NCI-H187 treated with DMSO at 0.1 percent for 48 hours (cell line): ENCODE data around the gene SLC28A1.

Source experiments
- DNase-seq: peaks from one replicate; lab custom pipeline; 2025; lab: John Stamatoyannopoulos, UW

The SLC28A1 gene

GRCh38 chr15:84940399-84940798 lies 55.9 kb downstream of the SLC28A1 start:
- DNase-seq = no peak

- no peak for DNase-seq
Observed at GRCh38 chr15:84942456-84942855, 58.0 kb downstream of the SLC28A1 start.

GRCh38 chr15:84944311-84944710 lies 59.8 kb downstream of the SLC28A1 start:
- no peak for DNase-seq

GRCh38 chr15:84944861-84945260 lies 60.4 kb downstream of the SLC28A1 start:
- no peak for DNase-seq

- DNase-seq = no peak
Observed at GRCh38 chr15:84946772-84947489, 62.5 kb downstream of the SLC28A1 start.

GRCh38 chr15:84947947-84948830 lies 63.7 kb downstream of the SLC28A1 start:
- no peak for DNase-seq

- DNase-seq = no peak
Observed at GRCh38 chr15:84949043-84949442, 64.6 kb downstream of the SLC28A1 start.

- DNase-seq = no peak
Observed at GRCh38 chr15:84949845-84950569, 65.5 kb downstream of the SLC28A1 start.

GRCh38 chr15:84950570-84951111 lies 66.2 kb downstream of the SLC28A1 start:
- DNase-seq = no peak

- DNase-seq = no peak
Observed at GRCh38 chr15:84951736-84952135, 67.3 kb downstream of the SLC28A1 start.

GRCh38 chr15:84953136-84953535 lies 68.7 kb downstream of the SLC28A1 start:
- no peak for DNase-seq

- DNase-seq = no peak
Observed at GRCh38 chr15:84953726-84954125, 69.3 kb downstream of the SLC28A1 start.

- no peak for DNase-seq
Observed at GRCh38 chr15:84955089-84955848, 70.8 kb downstream of the SLC28A1 start.

- no peak for DNase-seq
Observed at GRCh38 chr15:84956199-84956598, 71.7 kb downstream of the SLC28A1 start.

- no peak for DNase-seq
Observed at GRCh38 chr15:84960391-84961113, 76.1 kb downstream of the SLC28A1 start.

- DNase-seq = no peak
Observed at GRCh38 chr15:84961114-84961452, 76.6 kb downstream of the SLC28A1 start.

GRCh38 chr15:84961707-84962106 lies 77.2 kb downstream of the SLC28A1 start:
- DNase-seq = no peak

GRCh38 chr15:84962955-84963354 lies 78.5 kb downstream of the SLC28A1 start:
- no peak for DNase-seq

GRCh38 chr15:84967380-84967779 lies 82.9 kb downstream of the SLC28A1 start:
- no peak for DNase-seq

- DNase-seq = no peak
Observed at GRCh38 chr15:84968301-84968700, 83.8 kb downstream of the SLC28A1 start.

- DNase-seq = no peak
Observed at GRCh38 chr15:84969257-84969656, 84.8 kb downstream of the SLC28A1 start.
